WERI-Rb-1 (cell line): Measurements from ENCODE around the gene TPST2.

Experiments
- DNase-seq: peaks from one replicate; pipeline ENCODE4 v3.0.0-alpha.2; 2020
- H3K27ac ChIP-seq: fragments of 250-450 bp; sonication (Bioruptor Pico); 2 replicates; pipeline ENCODE4 v1.5.1; 2020; ENCODE audit warnings: mild to moderate bottlenecking, moderate library complexity
- H3K27me3 ChIP-seq: fragments of 250-450 bp; sonication (Bioruptor Pico); 2 replicates; pipeline ENCODE4 v1.5.1; 2021; ENCODE audit warnings: mild to moderate bottlenecking, low read depth, moderate library complexity; ENCODE audit not compliant: insufficient read depth, severe bottlenecking
- H3K36me3 ChIP-seq: fragments of 250-450 bp; sonication (Bioruptor Pico); 2 replicates; pipeline ENCODE4 v1.5.1; 2020; ENCODE audit warnings: mild to moderate bottlenecking, moderate library complexity
- H3K4me3 ChIP-seq: 2 replicates; pipeline ENCODE4 v1.5.1; 2011; ENCODE audit warnings: low read depth, mild to moderate bottlenecking, control low read depth, low read length
- H3K9me3 ChIP-seq: fragments of 250-450 bp; sonication (Bioruptor Pico); 2 replicates; pipeline ENCODE4 v1.5.1; 2021; ENCODE audit warnings: mild to moderate bottlenecking, moderate library complexity; ENCODE audit not compliant: severe bottlenecking
- CTCF ChIP-seq: IDR thresholded peaks from 2 replicates; pipeline ENCODE4 v1.5.1; 2011; ENCODE audit warnings: low read depth, mild to moderate bottlenecking, control low read depth, inconsistent platforms, low read length

Gene TPST2

GRCh38 chr22:26584010-26584409 lies 5.9 kb downstream of the TPST2 start:
- peaks cover 3% of the 10 kb centered on the region for H3K36me3 ChIP-seq
- no peak for DNase-seq
- no peaks in the 10 kb centered on the region for H3K27me3 ChIP-seq
- no peak overlapping the region for H3K4me3 ChIP-seq
- no peak for TF ChIP-seq CTCF
- peaks cover 5% of the 10 kb centered on the region for H3K9me3 ChIP-seq
- H3K27ac ChIP-seq, result no peak overlapping the region

GRCh38 chr22:26581633-26582168 lies 8.2 kb downstream of the TPST2 start:
- Histone ChIP-seq H3K36me3 (peaks cover 3% of the 10 kb centered on the region), H3K4me3 (no peak overlapping the region), H3K9me3 (no peaks in the 10 kb centered on the region), H3K27ac (no peak overlapping the region), H3K27me3 (no peaks in the 10 kb centered on the region)
- no peak for DNase-seq
- no peak for TF ChIP-seq CTCF

- H3K27me3 ChIP-seq, result no peaks in the 10 kb centered on the region
- no peak for TF ChIP-seq CTCF
- H3K36me3 ChIP-seq, result peaks cover 3% of the 10 kb centered on the region
- H3K9me3 ChIP-seq, result no peaks in the 10 kb centered on the region
- H3K4me3 ChIP-seq, result no peak overlapping the region
- no peak overlapping the region for H3K27ac ChIP-seq
- no peak for DNase-seq
Observed at GRCh38 chr22:26581026-26581425, 8.9 kb downstream of the TPST2 start.

GRCh38 chr22:26580240-26580962 lies 9.5 kb downstream of the TPST2 start:
- Histone ChIP-seq H3K4me3 (no peak overlapping the region), H3K36me3 (peaks cover 3% of the 10 kb centered on the region), H3K9me3 (no peaks in the 10 kb centered on the region), H3K27me3 (no peaks in the 10 kb centered on the region), H3K27ac (no peak overlapping the region)
- DNase-seq, result no peak
- TF ChIP-seq CTCF, result no peak

GRCh38 chr22:26579331-26579886 lies 10.5 kb downstream of the TPST2 start:
- no peaks in the 10 kb centered on the region for H3K9me3 ChIP-seq
- TF ChIP-seq CTCF, result no peak
- H3K27ac ChIP-seq, result no peak overlapping the region
- no peak overlapping the region for H3K4me3 ChIP-seq
- peaks cover 3% of the 10 kb centered on the region for H3K36me3 ChIP-seq
- H3K27me3 ChIP-seq, result no peaks in the 10 kb centered on the region
- no peak for DNase-seq
